WERI-Rb-1 (cell line): ENCODE data around the gene PTDSS2.

Experiments
- DNase-seq: peaks from one replicate; pipeline ENCODE4 v3.0.0-alpha.2; 2020
- H3K27ac ChIP-seq: fragments of 250-450 bp; sonication (Bioruptor Pico); 2 replicates; pipeline ENCODE4 v1.5.1; 2020; ENCODE audit warnings: mild to moderate bottlenecking, moderate library complexity
- H3K27me3 ChIP-seq: fragments of 250-450 bp; sonication (Bioruptor Pico); 2 replicates; pipeline ENCODE4 v1.5.1; 2021; ENCODE audit warnings: mild to moderate bottlenecking, low read depth, moderate library complexity; ENCODE audit not compliant: insufficient read depth, severe bottlenecking
- H3K36me3 ChIP-seq: fragments of 250-450 bp; sonication (Bioruptor Pico); 2 replicates; pipeline ENCODE4 v1.5.1; 2020; ENCODE audit warnings: mild to moderate bottlenecking, moderate library complexity
- H3K4me3 ChIP-seq: 2 replicates; pipeline ENCODE4 v1.5.1; 2011; ENCODE audit warnings: low read depth, mild to moderate bottlenecking, control low read depth, low read length
- H3K9me3 ChIP-seq: fragments of 250-450 bp; sonication (Bioruptor Pico); 2 replicates; pipeline ENCODE4 v1.5.1; 2021; ENCODE audit warnings: mild to moderate bottlenecking, moderate library complexity; ENCODE audit not compliant: severe bottlenecking
- TF ChIP-seq, protein P1 (sequence below): IDR thresholded peaks from 2 replicates; pipeline ENCODE4 v1.5.1; 2011; ENCODE audit warnings: low read depth, mild to moderate bottlenecking, control low read depth, inconsistent platforms, low read length

The PTDSS2 gene

DNA sequence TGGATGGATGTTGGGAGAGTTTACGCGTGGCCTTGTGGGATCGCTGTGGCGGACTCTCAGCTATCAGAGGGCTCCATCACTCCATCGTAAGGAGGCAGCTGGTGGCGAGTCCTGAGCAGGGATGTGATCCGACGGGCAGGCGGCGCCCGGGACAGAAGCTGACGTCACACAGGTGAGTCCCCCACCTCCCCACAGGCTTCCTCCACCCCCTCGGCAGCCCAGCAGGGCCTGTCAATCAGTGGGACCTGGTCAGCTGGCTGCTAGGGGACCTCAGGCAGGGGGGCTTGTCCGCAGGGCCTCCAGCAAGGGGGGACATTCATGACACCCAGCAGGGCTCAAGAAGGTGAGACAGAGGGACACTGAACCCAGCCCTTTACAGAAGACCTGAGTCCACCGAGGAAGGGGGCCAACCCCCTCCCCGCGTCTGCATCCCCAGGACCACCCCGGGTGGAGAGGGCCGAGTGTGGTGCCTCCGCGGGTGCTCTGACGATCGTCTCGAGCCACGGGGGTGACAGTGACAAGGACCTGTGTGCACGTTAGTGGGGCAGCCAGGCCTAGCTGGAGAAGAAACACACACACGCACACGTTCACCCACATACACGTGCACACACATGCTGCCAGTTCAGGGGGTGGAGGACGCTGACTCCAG lies 78.2 kb downstream of the PTDSS2 start:
- no peak overlapping the region for H3K27ac ChIP-seq
- TF ChIP-seq, protein P1, sequence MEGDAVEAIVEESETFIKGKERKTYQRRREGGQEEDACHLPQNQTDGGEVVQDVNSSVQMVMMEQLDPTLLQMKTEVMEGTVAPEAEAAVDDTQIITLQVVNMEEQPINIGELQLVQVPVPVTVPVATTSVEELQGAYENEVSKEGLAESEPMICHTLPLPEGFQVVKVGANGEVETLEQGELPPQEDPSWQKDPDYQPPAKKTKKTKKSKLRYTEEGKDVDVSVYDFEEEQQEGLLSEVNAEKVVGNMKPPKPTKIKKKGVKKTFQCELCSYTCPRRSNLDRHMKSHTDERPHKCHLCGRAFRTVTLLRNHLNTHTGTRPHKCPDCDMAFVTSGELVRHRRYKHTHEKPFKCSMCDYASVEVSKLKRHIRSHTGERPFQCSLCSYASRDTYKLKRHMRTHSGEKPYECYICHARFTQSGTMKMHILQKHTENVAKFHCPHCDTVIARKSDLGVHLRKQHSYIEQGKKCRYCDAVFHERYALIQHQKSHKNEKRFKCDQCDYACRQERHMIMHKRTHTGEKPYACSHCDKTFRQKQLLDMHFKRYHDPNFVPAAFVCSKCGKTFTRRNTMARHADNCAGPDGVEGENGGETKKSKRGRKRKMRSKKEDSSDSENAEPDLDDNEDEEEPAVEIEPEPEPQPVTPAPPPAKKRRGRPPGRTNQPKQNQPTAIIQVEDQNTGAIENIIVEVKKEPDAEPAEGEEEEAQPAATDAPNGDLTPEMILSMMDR, result no peak
- peak; percentile 7 for DNase-seq
- no peaks in the 10 kb centered on the region for H3K27me3 ChIP-seq
- no peaks in the 10 kb centered on the region for H3K9me3 ChIP-seq
- H3K4me3 ChIP-seq, result no peak overlapping the region
- H3K36me3 ChIP-seq, result peaks cover 22% of the 10 kb centered on the region

DNA sequence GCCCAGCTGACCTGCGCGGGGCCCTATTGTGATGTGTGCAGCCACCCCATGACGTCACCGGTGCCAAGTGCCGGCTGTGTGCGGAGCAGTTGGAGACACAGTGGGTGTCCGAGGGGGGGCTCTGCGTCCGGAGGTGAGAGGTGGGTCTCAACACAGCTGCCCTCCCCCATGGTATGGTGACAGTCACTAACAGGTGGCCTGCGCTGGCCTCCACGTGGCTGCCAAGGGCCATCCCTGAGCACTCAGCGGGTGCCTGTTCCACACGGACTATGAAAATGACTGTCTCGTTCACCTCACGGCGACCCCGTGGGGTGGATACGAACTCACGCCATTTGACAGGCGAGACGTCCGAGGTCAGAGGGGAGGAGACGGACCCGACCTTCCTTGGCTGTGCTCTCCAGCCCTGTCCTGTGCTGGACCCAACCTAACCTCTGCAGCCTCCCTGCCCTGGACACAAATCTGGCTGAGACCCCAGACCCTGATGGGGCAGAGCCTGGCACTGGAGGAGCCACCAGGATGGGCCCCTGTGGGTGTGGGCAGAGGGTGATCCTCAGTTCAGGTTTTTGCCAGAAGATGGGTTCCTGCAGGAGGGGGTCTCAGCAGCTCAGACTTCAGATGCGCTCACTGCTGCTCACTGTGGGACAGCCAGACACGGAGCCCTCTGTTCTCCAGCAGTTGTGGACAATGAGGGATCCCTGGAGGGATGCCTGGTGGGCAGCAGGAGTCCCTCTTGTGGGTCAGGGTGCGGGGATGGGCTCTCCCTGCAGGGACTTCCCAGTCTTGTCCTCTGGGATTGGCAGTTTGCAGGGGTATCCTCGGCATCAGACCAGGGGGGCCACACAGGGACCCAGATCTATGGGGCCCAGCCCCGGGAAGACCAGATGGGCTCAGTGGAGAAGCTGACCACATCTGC lies 79.0 kb downstream of the PTDSS2 start:
- TF ChIP-seq, protein P1, result no peak
- H3K9me3 ChIP-seq, result no peaks in the 10 kb centered on the region
- DNase-seq, result no peak

DNA sequence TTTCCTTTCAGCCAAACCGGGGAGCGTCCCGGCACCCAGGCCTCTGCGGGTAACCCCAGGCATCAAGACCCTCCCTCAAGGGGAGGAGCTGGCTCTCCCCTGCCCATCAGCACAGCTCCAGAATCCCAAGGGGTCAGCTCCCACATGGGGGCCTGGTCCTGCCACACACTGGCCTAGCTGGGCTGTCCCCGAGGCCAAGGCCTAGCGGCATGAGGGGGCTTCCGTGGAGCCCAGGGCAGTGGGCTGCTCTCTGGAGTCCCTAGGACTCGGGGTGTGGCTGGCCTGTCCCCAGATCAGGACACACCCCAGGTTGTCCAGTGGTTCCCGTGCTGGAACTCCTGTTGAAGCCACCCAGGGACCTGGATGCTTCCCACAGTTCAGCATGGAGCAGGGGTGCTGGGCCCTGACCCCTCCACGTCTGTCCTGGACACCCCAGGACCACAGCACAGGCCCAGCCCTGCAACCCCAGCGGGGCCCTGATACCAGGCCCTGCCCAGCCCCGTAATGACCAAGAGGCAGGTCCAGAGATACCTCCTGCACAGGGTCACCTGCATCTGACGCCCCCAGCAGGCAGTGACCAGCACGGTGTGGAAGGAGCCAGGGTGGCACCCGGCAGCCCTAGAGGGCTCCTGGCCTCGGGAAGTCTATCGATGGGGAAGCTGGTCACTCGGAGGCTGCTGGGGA lies 79.8 kb downstream of the PTDSS2 start:
- no peaks in the 10 kb centered on the region for H3K9me3 ChIP-seq
- H3K27me3 ChIP-seq, result no peaks in the 10 kb centered on the region
- no peak overlapping the region for H3K4me3 ChIP-seq
- TF ChIP-seq, protein P1, result no peak
- peaks cover 32% of the 10 kb centered on the region for H3K36me3 ChIP-seq
- H3K27ac ChIP-seq, result no peak overlapping the region; the same call in 1 of the 2 replicates
- no peak for DNase-seq

More for the DNA sequence above, 79.0 kb downstream of the PTDSS2 start:
- no peak overlapping the region for H3K4me3 ChIP-seq
- H3K36me3 ChIP-seq, result peaks cover 29% of the 10 kb centered on the region
- H3K27ac ChIP-seq, result no peak overlapping the region; the same call in none of the 2 replicates
- no peaks in the 10 kb centered on the region for H3K27me3 ChIP-seq

DNA sequence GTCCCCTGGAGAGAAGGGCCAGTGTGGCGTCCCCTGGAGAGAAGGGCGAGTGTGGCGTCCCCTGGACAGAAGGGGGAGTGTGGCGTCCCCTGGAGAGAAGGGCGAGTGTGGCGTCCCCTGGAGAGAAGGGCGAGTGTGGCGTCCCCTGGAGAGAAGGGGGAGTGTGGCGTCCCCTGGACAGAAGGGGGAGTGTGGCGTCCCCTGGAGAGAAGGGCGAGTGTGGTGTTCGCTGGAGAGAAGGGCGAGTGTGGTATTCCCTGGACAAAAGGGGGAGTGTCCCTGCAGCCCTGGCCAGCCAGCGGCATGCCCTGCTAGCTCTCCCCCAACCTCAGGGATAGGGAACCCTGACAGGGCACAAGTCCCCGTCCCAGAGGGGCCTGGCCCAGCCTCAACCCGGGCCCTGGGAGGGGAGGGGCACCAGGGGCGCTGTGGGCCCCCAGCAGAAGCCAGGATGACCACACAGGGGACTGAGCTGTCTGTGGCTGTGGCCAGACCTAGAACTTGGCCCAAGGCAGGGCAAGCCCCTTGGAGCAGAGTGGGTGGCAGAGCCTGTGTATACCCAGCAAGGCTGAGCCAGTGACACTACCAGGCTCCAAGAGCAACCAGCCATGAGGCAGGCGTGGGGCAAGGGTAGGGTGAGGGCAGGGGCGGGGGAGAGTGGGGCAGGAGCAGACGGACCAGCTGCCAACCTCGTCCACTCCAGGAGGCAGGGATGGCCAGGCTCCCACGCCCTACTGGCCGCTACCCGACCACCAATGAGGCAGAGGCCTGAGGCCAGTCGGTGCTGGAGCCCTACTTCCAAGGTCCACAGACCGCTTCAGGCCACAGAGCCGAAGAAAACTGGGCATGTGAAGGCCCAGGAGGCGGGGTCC lies 81.1 kb downstream of the PTDSS2 start:
- TF ChIP-seq, protein P1, result no peak
- Histone ChIP-seq H3K4me3 (no peak overlapping the region), H3K9me3 (no peaks in the 10 kb centered on the region), H3K36me3 (peaks cover 32% of the 10 kb centered on the region), H3K27ac (no peak overlapping the region), H3K27me3 (no peaks in the 10 kb centered on the region)
- DNase-seq, result no peak

DNA sequence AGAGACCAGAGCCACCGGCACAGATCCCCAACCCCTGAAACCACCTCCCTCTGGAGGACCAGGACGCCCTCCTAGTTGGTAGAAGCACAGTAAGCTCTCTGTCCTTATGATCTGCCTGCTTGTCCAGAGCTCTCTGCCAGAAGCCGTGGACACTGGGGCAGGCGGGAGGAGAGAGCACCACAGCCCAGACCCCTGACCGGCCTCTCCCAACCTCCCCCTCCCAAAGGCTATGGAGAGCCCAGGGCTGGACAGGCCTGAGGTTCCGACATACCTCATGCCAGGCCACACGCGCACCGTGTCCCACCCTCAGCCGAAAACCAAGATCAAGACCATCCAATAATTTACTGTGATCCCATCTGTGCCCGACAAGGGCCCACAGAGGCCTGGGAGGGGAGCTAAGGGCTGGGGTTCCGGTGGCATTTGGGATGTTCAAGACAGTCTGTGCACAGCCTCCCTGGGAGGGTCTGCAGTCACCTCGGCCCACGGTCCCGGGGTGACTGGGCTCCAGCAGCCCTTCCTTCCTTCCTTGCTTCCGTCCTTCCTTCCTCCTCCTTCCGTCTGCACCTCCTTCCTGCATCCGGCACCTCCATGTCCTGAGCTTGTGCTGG lies 81.9 kb downstream of the PTDSS2 start:
- no peak overlapping the region for H3K4me3 ChIP-seq
- peaks cover 32% of the 10 kb centered on the region for H3K36me3 ChIP-seq
- TF ChIP-seq, protein P1, result no peak
- DNase-seq, result no peak
- H3K27ac ChIP-seq, result no peak overlapping the region
- no peaks in the 10 kb centered on the region for H3K27me3 ChIP-seq
- peaks cover under 1% of the 10 kb centered on the region for H3K9me3 ChIP-seq
